HEK293 (cell line): Measurements from ENCODE around the gene RNH1.

Source experiments
- ZBTB8A ChIP-seq: fragments of 450-650 bp; formaldehyde crosslinking; IDR thresholded peaks from 2 replicates; pipeline ENCODE4 v1.5.1; 2016; ENCODE audit warnings: missing biosample characterization, missing genetic modification characterization
- ZNF530 ChIP-seq: fragments of 450-650 bp; formaldehyde crosslinking; IDR thresholded peaks from 2 replicates; pipeline ENCODE4 v1.5.1; 2016; ENCODE audit warnings: low read depth, missing biosample characterization, missing genetic modification characterization
- ZNF548 ChIP-seq: fragments of 450-650 bp; formaldehyde crosslinking; IDR thresholded peaks from 2 replicates; pipeline ENCODE4 v1.5.1; 2016; ENCODE audit warnings: missing biosample characterization, missing genetic modification characterization
- ZNF768 ChIP-seq: fragments of 450-650 bp; formaldehyde crosslinking; IDR thresholded peaks from 2 replicates; pipeline ENCODE4 v1.5.1; 2018; ENCODE audit warnings: missing biosample characterization, mild to moderate bottlenecking, missing genetic modification characterization
- TF ChIP-seq, protein P1 (sequence below): fragments of 450-650 bp; formaldehyde crosslinking; IDR thresholded peaks from 2 replicates; pipeline ENCODE4 v1.5.1; 2016; ENCODE audit warnings: missing biosample characterization, missing genetic modification characterization
- TF ChIP-seq, protein P2 (sequence below): fragments of 450-650 bp; formaldehyde crosslinking; IDR thresholded peaks from 2 replicates; pipeline ENCODE4 v1.5.1; 2016; ENCODE audit warnings: missing biosample characterization, missing genetic modification characterization
- TF ChIP-seq, protein P3 (sequence below): fragments of 450-650 bp; formaldehyde crosslinking; IDR thresholded peaks from 2 replicates; pipeline ENCODE4 v1.5.1; 2016; ENCODE audit warnings: missing biosample characterization, missing genetic modification characterization, low read depth

DNA sequence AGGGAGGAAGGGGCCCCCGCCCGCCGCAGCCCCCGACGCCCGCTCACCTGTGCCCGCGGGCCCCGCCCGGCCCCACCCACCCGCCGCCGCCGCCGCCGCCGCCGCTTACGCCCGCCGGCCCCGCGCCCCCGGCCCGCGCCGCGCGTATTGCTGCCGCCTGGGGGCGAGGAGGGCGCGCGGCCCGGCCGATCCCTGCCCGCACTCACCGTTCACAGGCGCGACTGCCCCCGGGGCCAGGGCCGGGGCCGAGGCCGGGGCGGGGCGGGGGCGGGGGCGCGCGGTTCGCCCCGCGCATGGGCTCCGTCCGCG, 28.1 kb upstream of the RNH1 start:
- no peak for TF ChIP-seq ZBTB8A (tag by site-specific recombination)
- TF ChIP-seq, protein P1, sequence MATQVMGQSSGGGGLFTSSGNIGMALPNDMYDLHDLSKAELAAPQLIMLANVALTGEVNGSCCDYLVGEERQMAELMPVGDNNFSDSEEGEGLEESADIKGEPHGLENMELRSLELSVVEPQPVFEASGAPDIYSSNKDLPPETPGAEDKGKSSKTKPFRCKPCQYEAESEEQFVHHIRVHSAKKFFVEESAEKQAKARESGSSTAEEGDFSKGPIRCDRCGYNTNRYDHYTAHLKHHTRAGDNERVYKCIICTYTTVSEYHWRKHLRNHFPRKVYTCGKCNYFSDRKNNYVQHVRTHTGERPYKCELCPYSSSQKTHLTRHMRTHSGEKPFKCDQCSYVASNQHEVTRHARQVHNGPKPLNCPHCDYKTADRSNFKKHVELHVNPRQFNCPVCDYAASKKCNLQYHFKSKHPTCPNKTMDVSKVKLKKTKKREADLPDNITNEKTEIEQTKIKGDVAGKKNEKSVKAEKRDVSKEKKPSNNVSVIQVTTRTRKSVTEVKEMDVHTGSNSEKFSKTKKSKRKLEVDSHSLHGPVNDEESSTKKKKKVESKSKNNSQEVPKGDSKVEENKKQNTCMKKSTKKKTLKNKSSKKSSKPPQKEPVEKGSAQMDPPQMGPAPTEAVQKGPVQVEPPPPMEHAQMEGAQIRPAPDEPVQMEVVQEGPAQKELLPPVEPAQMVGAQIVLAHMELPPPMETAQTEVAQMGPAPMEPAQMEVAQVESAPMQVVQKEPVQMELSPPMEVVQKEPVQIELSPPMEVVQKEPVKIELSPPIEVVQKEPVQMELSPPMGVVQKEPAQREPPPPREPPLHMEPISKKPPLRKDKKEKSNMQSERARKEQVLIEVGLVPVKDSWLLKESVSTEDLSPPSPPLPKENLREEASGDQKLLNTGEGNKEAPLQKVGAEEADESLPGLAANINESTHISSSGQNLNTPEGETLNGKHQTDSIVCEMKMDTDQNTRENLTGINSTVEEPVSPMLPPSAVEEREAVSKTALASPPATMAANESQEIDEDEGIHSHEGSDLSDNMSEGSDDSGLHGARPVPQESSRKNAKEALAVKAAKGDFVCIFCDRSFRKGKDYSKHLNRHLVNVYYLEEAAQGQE = no peak
- no peak for TF ChIP-seq ZNF530
- no peak for TF ChIP-seq ZNF548
- TF ChIP-seq, protein P2, sequence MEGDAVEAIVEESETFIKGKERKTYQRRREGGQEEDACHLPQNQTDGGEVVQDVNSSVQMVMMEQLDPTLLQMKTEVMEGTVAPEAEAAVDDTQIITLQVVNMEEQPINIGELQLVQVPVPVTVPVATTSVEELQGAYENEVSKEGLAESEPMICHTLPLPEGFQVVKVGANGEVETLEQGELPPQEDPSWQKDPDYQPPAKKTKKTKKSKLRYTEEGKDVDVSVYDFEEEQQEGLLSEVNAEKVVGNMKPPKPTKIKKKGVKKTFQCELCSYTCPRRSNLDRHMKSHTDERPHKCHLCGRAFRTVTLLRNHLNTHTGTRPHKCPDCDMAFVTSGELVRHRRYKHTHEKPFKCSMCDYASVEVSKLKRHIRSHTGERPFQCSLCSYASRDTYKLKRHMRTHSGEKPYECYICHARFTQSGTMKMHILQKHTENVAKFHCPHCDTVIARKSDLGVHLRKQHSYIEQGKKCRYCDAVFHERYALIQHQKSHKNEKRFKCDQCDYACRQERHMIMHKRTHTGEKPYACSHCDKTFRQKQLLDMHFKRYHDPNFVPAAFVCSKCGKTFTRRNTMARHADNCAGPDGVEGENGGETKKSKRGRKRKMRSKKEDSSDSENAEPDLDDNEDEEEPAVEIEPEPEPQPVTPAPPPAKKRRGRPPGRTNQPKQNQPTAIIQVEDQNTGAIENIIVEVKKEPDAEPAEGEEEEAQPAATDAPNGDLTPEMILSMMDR (tag by site-specific recombination) = no peak
- no peak for TF ChIP-seq ZNF768 (tag by site-specific recombination)
- TF ChIP-seq, protein P3, sequence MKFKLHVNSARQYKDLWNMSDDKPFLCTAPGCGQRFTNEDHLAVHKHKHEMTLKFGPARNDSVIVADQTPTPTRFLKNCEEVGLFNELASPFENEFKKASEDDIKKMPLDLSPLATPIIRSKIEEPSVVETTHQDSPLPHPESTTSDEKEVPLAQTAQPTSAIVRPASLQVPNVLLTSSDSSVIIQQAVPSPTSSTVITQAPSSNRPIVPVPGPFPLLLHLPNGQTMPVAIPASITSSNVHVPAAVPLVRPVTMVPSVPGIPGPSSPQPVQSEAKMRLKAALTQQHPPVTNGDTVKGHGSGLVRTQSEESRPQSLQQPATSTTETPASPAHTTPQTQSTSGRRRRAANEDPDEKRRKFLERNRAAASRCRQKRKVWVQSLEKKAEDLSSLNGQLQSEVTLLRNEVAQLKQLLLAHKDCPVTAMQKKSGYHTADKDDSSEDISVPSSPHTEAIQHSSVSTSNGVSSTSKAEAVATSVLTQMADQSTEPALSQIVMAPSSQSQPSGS (tag by site-specific recombination) = no peak
